ENCODE data around the gene BICDL2. TPM values are rescaled to one million over a fixed set of nuclear protein-coding genes. Genes with fewer than 3 reads are reported as not detected.

Gene BICDL2
- total and polyA plus RNA-seq, 9 of the 15 experiments (the other 6 are each of a cell fraction or from before 2014, with no cell fraction given), result 0.09 to 0.28 (median 0.09) TPM; not detected in 6

- TF ChIP-seq MCM3 (IDR thresholded peaks at IDR 0.05) (no peak), ZNF76 (CRISPR knock-in tag; IDR thresholded peaks at IDR 0.05; ENCODE audit: borderline replicate concordance) (no peak), RBM39 (optimal IDR thresholded peaks at IDR 0.05; ENCODE audit: low read depth, low read length) (no peak), SMARCA5 (IDR thresholded peaks at IDR 0.05) (no peak), ZNF212 (CRISPR knock-in tag; IDR thresholded peaks at IDR 0.05) (no peak), ZNF830 (CRISPR knock-in tag; IDR thresholded peaks at IDR 0.05) (no peak), PRMT5 (CRISPR knock-in tag; IDR thresholded peaks at IDR 0.05) (no peak), CHD4 (IDR thresholded peaks at IDR 0.05; ENCODE audit: insufficient read depth, insufficient replicate concordance, low read depth, low read length, poor library complexity, severe bottlenecking) (no peak), ZNF668 (CRISPR knock-in tag; IDR thresholded peaks at IDR 0.05) (no peak), TAF7 (tag; IDR thresholded peaks at IDR 0.05) (no peak), ZNF224 (CRISPR knock-in tag; IDR thresholded peaks at IDR 0.05) (no peak), FOXJ2 (tag; IDR thresholded peaks at IDR 0.05) (no peak), RERE (CRISPR knock-in tag; IDR thresholded peaks at IDR 0.05; ENCODE audit: borderline replicate concordance) (no peak), ZNF184 (CRISPR knock-in tag; IDR thresholded peaks at IDR 0.05) (no peak), NELFE (IDR thresholded peaks at IDR 0.05; ENCODE audit: insufficient read depth, insufficient read length) (no peak), NR2F6 (CRISPR knock-in tag; IDR thresholded peaks at IDR 0.05) (no peak)
- TF ChIP-seq, protein P1, sequence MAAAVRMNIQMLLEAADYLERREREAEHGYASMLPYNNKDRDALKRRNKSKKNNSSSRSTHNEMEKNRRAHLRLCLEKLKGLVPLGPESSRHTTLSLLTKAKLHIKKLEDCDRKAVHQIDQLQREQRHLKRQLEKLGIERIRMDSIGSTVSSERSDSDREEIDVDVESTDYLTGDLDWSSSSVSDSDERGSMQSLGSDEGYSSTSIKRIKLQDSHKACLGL (CRISPR knock-in tag; IDR thresholded peaks at IDR 0.05; ENCODE audit: borderline replicate concordance, poor library complexity, severe bottlenecking), result no peak
- TF ChIP-seq, protein P2, sequence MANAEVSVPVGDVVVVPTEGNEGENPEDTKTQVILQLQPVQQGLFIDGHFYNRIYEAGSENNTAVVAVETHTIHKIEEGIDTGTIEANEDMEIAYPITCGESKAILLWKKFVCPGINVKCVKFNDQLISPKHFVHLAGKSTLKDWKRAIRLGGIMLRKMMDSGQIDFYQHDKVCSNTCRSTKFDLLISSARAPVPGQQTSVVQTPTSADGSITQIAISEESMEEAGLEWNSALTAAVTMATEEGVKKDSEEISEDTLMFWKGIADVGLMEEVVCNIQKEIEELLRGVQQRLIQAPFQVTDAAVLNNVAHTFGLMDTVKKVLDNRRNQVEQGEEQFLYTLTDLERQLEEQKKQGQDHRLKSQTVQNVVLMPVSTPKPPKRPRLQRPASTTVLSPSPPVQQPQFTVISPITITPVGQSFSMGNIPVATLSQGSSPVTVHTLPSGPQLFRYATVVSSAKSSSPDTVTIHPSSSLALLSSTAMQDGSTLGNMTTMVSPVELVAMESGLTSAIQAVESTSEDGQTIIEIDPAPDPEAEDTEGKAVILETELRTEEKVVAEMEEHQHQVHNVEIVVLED (CRISPR knock-in tag; IDR thresholded peaks at IDR 0.05), result no peak
- TF ChIP-seq, protein P3, sequence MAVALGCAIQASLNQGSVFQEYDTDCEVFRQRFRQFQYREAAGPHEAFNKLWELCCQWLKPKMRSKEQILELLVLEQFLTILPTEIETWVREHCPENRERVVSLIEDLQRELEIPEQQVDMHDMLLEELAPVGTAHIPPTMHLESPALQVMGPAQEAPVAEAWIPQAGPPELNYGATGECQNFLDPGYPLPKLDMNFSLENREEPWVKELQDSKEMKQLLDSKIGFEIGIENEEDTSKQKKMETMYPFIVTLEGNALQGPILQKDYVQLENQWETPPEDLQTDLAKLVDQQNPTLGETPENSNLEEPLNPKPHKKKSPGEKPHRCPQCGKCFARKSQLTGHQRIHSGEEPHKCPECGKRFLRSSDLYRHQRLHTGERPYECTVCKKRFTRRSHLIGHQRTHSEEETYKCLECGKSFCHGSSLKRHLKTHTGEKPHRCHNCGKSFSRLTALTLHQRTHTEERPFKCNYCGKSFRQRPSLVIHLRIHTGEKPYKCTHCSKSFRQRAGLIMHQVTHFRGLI (CRISPR knock-in tag; IDR thresholded peaks at IDR 0.05), result no peak
These were observed 22.4 kb upstream of the BICDL2 start (continued) for GRCh38 chr16:3059041-3059722.

Data from K562 (cell line).